ENCODE results near the gene KIF23. TPM values are rescaled to one million over a fixed set of nuclear protein-coding genes. Genes with fewer than 3 reads are reported as not detected.

KIF23 gene
- polyA plus RNA-seq, 1 experiment = 33.9 TPM

DNA sequence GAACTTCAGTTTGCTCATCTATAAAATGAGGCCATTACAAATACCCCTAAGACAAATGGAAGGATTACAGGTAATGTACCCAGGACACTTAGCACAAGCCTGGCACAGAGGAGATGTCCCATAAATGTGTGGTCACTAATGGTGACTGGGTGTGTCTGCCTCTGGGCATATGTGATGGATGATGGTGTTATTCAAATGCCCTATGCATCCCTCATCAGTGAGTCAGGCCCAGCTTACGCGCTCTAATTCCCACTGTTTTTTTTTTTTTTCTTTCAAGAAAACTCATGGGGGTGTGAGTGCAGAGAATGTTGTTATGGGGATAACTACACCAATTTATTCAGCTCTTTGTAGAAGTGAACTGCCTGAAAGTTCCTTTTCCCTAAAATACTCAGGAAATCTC is 23.6 kb upstream of the KIF23 start:
- CTCF ChIA-PET = interaction anchor here (1.2 kb wide), 1 partner anchor 72 kb away, joined by 3 read pairs; no protein-coding TSS in a partner anchor
- Histone ChIP-seq H3K4me3 (ENCODE audit: low read depth, low read length) (no peak overlapping the region), H3K27me3 (ENCODE audit: control insufficient read depth, insufficient read depth, low read length) (no peaks in the 10 kb centered on the region), H3K36me3 (ENCODE audit: control insufficient read depth, insufficient read depth, low read length) (no peaks in the 10 kb centered on the region)
- POLR2A ChIA-PET = interaction anchor here (0.6 to 0.7 kb wide), 2 partner anchors 25 to 253 kb away, joined by 3 to 5 read pairs; no protein-coding TSS in a partner anchor
- TF ChIP-seq, protein P1, sequence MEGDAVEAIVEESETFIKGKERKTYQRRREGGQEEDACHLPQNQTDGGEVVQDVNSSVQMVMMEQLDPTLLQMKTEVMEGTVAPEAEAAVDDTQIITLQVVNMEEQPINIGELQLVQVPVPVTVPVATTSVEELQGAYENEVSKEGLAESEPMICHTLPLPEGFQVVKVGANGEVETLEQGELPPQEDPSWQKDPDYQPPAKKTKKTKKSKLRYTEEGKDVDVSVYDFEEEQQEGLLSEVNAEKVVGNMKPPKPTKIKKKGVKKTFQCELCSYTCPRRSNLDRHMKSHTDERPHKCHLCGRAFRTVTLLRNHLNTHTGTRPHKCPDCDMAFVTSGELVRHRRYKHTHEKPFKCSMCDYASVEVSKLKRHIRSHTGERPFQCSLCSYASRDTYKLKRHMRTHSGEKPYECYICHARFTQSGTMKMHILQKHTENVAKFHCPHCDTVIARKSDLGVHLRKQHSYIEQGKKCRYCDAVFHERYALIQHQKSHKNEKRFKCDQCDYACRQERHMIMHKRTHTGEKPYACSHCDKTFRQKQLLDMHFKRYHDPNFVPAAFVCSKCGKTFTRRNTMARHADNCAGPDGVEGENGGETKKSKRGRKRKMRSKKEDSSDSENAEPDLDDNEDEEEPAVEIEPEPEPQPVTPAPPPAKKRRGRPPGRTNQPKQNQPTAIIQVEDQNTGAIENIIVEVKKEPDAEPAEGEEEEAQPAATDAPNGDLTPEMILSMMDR (IDR thresholded peaks at IDR 0.05; ENCODE audit: insufficient read depth, low read depth, low read length) = no peak
- peak; percentile 56 for DNase-seq (ENCODE audit: low read depth)

GRCh38 chr15:69391046-69391757 is 22.9 kb upstream of the KIF23 start:
- TF ChIP-seq, protein P1 (IDR thresholded peaks at IDR 0.05; ENCODE audit: insufficient read depth, low read depth, low read length) = no peak
- no peak for DNase-seq (ENCODE audit: low read depth)
- no peaks in the 10 kb centered on the region for H3K36me3 ChIP-seq (ENCODE audit: control insufficient read depth, insufficient read depth, low read length)
- ChIA-PET POLR2A (interaction anchor here (0.7 kb wide), 1 partner anchor 24 kb away, joined by 3 read pairs; no protein-coding TSS in a partner anchor), CTCF (interaction anchor here (1.2 to 4.9 kb wide), 4 partner anchors 10 to 335 kb away, joined by 3 to 70 read pairs (median 18); no protein-coding TSS in a partner anchor)
- H3K4me3 ChIP-seq (ENCODE audit: low read depth, low read length) = no peak overlapping the region
- no peaks in the 10 kb centered on the region for H3K27me3 ChIP-seq (ENCODE audit: control insufficient read depth, insufficient read depth, low read length)

DNA sequence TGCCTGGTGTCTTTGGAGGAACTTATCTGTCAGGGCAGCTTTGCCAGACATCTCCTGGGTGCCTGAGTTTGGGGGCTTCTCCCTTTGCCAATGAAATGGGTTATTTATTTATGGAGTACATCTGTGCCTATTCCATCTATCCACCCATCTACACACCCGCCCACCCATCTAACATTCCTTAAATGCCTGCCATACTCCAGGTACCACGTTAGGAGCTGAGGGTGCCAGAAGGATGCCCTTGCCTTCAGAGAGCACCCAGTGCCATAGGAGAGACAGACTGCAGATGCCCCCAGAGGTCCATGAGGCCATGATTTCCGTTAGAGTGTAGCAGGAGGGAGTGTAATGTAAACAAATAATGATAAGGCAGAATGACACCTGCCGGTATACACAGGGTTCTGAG is 21.8 kb upstream of the KIF23 start:
- POLR2A ChIA-PET = no interaction called here
- DNase-seq (ENCODE audit: low read depth) = no peak
- Histone ChIP-seq H3K4me3 (ENCODE audit: low read depth, low read length) (no peak overlapping the region), H3K27me3 (ENCODE audit: control insufficient read depth, insufficient read depth, low read length) (no peaks in the 10 kb centered on the region), H3K36me3 (ENCODE audit: control insufficient read depth, insufficient read depth, low read length) (peaks cover 2% of the 10 kb centered on the region; the same call in 1 of the 2 replicates)
- TF ChIP-seq, protein P1 (IDR thresholded peaks at IDR 0.05; ENCODE audit: insufficient read depth, low read depth, low read length) = no peak
- CTCF ChIA-PET = interaction anchor here (1.4 to 4.9 kb wide), 4 partner anchors 11 to 336 kb away, joined by 3 to 70 read pairs (median 24); partner anchors contain the start of gene GLCE

- H3K36me3 ChIP-seq (ENCODE audit: control insufficient read depth, insufficient read depth, low read length) = peaks cover 2% of the 10 kb centered on the region; the same call in 1 of the 2 replicates
- H3K27me3 ChIP-seq (ENCODE audit: control insufficient read depth, insufficient read depth, low read length) = no peaks in the 10 kb centered on the region
- ChIA-PET POLR2A (interaction anchor here (0.6 kb wide), 2 partner anchors 61 to 156 kb away, joined by 3 to 4 read pairs; no protein-coding TSS in a partner anchor), CTCF (interaction anchor here (0.6 to 4.9 kb wide), 32 partner anchors 10 to 523 kb away, joined by 3 to 70 read pairs (median 4); partner anchors contain the start of genes GLCE and RPLP1)
- no peak overlapping the region for H3K4me3 ChIP-seq (ENCODE audit: low read depth, low read length)
- TF ChIP-seq, protein P1 (IDR thresholded peaks at IDR 0.05; ENCODE audit: insufficient read depth, low read depth, low read length) = no peak
- DNase-seq (ENCODE audit: low read depth) = no peak
Measured at GRCh38 chr15:69393831-69394491, 20.2 kb upstream of the KIF23 start.
